ENCODE data around the gene AK2.
"Not testable (repeated sequence)": the region's sequence is repeated elsewhere in the genome, so short reads cannot be mapped to it uniquely, and the experiment has no call there.

AK2 gene

DNA sequence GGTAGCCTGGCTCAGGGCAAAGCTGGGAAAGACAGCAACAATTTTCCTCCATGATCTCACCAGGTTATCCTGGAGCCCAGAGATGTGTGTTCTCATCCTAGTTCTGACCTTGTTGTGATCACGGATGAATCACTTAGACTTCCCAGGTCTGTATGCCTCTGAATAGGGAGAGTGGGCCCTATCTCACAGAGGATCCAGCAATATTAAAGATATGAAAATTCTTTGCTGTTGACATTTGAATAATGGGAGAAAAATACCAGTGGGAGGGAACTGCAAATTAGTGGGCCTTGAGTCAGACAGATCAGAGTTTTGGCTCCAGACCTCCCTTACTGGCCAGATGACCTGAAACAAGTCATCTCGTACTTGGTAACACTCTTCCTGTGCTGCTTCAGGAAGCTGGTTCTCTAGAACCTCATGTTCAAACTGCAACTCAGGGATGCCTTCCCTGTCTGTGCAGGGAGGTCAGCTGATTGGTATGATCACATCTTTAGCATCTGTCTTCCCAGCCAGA is 39.2 kb downstream of the AK2 start:
- no peak for DNase-seq

DNA sequence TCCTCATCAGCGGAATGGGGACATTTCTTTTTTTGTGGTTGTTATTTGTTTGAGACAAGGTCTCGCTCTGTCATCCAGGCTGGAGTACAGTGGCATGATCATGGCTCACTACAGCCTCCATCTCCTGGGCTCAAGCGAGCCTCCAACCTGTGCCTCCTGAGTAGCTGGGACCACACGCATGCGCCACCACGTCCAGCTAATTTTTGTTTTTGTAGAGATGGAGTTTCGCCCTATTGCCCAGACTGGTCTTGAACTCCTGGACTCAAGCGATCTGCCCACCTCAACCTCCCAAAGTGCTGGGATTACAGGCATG is 43.4 kb downstream of the AK2 start:
- DNase-seq, result not testable (repeated sequence)

DNA sequence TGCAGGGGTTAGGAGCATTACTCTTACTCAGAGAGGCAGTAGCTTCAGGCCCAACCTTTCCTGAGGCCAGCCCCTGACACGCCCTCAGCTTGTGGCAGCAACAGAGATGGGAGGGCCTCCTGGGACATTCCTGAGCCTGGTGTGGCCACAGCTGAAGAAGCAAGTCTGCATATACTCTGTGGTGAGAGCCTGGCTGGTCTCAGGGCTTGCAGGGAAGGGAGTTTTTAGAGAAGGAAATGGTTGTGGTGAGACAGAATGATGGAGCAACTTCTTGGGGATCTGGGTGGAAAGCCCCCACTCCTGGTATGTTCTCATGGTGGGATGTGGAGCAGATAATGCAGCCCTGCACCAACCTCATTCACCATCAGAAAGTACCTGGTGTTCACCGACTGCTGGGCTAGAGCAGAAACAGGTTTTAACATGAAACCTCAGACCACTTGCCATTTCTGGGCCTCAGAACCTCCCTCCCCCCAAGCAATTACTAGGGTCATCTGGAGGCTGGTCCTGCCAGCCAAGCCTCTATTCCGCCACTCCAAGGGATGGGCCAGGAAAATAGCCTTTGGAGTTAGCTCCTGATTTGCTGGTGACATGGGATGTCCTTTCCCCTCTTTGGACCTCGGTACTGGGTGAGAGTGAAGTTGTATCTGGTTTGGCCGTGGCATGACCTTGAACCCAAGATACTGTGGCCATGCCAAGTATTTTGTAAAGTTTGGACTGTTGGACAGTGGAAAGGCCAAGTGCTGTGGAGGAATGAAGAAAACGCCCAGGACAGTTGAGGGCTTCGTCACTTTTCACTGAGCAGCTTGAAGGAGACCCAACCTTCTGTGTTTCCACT is 44.0 kb downstream of the AK2 start:
- DNase-seq, result peak; percentile 23 to 29

DNA sequence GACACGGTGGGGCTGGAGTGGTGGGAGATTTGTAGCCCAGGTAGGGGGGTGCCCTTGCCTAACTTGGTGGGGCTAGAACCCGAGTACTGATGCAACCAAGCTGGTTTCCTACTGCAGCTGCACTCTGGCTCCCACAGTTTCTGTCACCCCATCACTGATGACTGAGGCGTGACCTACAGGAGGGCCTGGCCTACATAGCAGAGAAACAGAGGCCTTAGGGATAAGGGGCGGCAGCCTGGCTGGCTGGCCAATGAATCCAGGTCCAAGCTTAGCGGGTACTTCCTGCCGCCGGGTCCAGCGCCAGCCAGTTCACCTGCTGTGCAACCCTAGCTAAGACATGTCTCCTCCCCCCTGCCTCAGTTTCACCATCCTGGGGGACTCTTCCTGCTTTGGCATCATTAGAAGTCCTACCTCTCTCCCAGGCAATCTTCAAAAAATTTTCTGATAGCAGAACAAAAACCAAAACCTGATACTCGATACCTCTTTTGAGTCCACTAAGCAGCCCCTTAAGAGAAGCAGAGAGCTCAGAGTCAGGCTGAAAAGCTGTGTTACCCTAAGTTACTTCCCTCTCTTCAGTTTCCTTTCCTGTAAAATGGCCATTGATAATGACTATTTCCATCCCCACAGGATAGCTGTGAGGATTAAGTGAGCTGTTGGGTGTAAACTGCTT is 44.7 kb downstream of the AK2 start:
- no peak for DNase-seq

DNA sequence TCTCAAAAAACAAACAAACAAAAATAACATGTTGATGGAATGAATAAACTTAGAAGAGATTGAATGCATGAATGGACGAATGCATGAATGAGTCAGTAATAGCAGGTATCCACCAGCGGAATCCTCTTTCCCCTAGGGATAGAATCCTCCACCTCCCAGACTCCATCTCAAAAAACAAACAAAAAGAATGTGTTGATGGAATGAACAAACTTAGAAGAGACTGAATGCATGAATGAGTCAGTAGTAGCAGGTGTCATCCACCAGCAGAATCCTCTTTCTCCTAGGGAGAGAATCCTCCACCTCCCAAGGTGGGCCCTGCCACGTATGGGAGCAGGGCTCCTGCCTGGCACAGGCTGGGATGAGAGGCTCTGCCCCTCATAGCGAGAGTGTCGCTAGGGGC is 45.3 kb downstream of the AK2 start:
- DNase-seq, result no peak

DNA sequence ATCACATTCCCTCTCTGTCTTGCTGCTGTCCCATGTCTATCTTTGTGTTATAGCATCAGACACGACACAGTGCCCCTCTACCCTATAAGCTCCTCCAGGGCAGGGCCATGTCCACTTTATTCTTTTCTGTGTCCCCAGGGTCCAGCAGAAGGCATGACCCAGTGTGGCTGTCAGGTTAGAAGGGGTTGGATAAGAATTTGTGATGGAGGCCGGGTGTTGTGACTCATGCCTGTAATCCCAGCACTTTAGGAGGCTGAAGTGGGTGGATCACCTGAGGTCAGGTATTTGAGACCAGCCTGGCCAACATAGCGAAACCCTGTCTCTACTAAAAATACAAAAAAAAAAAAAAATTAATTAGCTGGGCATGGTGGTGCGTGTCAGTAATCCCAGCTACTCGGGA is 45.8 kb downstream of the AK2 start:
- no peak for DNase-seq

DNA sequence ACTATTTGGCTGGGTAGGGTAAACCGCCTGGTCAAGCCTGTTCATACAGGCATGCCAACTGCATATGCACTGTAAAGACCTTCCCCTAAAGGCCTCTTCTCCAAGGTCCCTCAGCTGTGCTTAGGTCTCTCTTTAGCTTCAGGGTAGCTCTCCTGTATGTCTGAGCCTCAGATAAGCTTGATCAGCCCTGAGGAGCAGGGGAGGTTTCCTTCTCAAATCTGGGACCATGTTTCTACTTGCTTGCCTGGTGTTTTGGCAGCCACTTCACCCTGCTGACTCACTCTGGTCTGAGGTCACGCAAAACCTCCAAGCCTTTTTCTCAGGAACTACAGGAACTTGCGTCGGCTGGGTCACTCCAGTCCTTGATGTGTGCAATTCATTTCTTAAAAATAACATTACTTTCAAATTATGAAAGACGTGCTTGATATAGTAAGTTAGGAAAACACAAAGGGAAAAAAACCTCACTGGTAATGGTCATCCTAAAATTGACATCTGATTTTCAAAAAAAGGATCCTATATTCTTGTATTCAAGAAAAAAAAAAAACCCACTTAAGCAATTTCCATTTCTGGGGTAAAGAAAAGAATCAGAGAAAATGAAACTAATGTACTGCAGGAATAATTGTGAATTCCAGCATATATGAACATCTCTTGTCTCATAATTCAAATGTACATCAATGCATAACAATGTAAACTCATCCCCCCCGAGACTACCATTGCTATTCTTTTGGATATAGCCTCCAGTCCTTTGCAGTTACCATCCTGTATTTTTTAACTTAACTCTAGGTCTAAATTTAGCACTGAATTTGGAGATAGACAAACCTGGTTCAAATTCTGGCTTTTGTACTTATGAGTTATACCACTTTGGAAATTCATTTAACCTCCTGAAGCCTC is 47.3 kb downstream of the AK2 start:
- no peak for DNase-seq

DNA sequence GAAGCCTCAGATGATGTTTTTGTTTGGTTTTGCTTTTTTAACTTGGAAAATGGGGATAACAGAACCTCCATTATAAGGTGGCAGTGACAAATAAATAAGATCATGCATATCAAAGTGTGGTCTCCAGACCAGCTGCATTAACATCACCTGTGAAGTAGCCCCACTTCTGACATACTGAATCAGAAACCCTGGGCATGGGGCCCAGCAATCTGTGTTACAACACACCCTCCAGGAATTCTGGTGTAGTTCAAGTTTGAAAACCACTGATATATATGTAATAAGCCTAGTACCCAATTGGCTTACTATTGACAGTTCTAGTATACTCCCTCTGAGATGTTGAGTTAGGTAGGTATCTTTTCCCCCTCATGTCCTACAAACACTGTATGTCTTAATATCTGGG is 48.0 kb downstream of the AK2 start:
- no peak for DNase-seq

DNA sequence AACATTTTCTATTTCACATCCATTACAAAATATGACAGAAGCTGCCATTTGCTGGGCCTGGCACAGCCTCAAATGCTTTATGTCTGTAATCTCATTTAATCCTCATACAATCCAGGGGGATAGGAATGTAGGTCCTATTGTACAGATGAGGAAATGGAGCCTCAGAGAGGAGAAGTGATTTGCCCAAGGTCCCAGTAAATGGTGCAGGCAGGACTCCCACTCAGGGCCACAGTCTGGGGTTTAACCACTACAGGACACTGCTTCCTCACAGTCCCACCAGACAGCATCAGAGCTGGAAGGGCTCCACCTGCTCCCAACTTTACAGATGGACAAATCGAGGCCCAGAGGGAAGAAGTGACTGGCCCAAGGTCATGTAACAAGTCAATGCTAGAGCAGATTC is 51.5 kb downstream of the AK2 start:
- no peak for DNase-seq

DNA sequence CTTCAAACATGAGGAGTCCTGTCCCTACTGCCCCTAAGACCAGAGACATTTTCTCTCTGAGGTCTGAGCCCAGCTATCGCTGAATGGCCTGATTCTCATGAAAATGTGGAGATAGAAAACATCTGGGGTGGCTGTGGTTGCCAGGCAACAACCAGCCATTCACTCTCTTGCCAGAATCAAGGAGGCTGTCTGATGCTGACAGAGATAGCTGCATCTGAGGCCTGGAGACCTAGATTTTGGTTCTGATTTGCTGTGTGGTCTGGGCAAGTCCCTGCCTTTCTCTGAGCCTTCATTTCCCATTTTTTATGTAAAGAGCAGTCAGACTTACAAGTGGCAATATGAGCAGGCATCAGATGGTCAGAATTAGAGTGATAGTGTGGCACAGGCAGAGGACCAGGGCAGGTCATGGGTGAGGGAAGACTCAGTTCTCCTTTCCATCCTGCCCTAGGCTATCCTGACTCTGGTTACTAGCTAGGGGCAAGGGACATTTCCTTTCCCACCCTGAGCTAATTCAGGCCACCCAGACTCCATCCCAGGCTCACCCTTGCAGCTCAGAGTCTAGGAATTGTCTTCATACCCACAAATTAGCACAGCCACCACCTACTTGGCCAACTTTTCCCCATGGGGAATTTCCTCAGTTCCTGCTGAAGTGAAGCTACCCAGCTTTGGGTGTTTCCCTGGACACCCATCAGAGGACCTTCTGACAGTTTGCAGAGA is 52.1 kb downstream of the AK2 start:
- DNase-seq, result no peak

DNA sequence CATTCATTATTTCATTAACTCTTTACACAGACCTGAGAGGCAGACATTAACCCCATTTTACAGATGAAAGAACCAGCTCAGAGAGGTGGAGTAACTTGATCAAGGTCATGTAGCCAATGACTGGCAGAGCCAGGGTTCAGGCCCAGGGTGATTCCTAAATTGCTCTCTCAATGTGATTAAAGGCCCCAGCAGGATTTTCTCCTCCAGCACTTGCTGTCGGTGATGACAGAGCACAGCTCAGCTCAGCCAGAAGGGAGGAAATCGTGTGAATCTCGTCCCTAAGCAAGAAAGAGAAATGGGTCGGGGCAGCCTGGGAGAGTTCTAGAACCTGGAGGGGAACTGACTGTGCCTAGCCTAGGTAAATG is 52.6 kb downstream of the AK2 start:
- no peak for DNase-seq

DNA sequence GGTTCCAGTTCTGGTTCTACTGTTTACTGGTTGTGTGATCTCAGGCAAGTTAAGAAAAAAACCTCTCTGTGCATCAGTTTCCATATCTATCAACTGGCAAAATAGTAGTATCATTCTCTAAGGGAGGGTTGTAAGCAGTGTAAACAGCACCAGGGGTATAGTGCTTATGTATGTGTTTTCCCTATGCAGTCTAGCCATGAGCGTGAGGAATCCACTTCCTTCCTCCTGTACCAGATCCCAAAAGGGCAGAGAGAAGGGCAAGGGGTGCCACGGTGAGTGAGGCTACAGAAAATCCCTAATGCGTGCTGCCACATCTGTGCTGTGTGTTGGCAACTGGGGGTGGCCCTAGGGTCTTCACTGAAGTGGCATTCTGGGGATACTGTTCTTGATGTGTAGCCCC is 53.7 kb downstream of the AK2 start:
- no peak for DNase-seq

DNA sequence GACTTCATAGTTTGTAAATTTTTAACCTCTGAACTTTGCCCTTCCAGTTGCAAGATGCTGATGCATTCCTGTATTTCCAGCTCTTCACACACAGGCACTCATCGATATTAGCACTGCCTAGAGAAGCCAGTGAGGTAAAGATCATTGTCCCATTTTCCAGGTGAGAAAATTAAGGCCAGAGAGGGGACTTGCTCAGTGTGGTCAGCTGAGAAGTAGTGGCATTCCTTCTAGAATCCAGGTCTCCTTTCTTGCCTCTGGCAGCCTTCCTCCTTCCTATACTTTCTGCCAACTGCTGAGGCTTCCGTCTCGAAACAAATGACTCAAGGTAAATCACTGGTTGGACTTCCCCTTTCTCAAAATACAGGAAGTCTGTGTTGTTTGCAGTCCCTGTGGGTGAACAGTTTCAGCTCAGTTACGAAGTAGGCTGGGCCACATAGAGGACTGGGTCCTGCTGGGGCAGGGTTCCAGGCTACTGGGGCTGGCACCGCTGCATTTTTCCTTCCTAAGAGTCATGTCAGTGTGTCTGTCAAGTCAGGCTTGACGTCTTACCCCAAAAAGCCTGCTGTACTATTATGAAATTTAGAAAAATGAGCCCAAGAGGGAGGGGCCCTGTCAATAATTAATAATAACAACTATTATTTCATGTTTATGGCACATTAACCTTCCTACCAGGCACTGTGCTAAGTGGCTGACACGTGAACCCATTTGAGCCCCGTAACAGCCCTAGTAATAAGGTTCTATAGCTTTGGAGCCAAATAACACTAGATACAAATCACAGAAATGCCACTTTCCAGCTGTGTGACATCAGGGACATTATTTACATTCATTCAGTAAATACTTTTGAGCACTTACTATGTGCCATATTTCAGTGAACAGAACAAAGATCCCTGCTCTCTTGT is 55.4 kb downstream of the AK2 start:
- DNase-seq, result peak; percentile 42 to 70

DNA sequence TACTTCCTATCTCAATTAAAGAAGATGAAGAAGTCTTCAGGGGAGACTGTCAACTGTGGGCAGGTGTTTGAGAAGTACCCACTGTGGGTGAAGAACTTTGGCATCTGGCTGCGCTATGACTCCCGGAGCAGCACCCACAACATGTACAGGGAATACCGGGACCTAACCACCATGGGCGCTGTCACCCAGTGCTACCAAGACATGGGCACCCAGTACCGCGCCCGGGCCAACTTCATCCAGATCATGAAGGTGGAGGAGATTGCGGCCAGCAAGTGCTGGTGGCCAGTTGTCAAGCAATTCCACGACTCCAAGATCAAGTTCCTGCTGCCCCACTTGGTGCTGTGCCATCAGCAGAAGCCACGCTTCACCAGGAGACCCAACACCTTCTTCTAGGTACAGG is 56.6 kb downstream of the AK2 start:
- DNase-seq, result no peak

DNA sequence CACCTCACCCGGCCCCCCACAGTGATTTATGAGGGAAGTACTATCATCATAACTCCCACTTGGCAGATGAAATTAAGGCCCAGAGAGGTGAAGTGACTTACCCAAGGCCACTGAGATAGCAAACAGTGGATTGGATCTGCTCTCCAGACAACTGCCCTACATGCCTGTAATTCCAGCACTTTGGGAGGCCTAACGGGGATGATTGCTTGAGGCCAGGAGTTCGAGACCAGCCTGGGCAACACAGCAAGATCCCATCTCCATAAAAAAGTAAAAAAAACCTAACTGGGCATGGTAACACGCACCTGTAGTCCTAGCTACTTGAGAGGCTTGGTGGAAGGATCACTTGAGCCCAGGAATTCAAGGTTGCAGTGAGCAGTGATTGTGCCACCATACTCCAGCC is 57.8 kb downstream of the AK2 start:
- no peak for DNase-seq

DNA sequence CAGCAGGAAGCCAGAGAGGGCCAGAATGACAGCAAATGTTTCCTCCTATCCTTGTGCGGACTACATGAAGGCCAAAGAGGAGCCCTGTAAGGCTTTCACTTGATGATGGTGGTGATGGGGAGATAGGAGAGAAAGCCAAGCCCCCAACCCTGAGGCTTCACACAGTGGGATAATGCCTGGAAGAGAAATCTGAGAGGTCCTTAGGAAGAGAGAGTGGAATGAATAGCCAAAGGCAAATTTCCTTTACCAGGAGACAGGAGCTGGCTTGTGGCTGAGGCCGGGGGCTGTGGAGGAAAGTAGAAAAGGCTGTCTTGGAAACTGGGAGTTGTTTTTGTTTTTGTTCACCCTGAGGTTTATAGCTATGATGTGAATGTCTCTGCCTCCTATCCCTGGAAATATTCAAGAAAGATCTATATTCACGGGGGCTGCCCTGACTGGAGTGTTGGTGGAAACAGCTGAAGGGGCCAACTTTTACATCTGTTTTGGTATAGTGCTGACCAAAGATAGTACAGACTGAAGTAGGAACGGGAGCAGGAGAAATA is 59.1 kb downstream of the AK2 start:
- DNase-seq, result no peak

DNA sequence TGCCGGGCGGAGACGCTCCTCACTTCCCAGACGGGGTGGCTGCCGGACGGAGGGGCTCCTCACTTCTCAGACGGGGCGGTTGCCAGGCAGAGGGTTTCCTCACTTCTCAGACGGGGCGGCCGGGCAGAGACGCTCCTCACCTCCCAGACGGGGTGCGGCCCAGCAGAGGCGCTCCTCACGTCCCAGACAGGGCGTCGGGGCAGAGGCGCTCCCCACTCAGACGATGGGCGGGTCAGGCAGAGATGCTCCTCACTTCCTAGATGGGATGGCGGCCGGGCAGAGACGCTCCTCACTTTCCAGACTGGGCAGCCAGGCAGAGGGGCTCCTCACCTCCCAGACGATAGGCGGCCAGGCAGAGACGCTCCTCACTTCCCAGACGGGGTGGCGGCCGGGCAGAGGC is 61.6 kb downstream of the AK2 start:
- not testable (repeated sequence) for DNase-seq

DNA sequence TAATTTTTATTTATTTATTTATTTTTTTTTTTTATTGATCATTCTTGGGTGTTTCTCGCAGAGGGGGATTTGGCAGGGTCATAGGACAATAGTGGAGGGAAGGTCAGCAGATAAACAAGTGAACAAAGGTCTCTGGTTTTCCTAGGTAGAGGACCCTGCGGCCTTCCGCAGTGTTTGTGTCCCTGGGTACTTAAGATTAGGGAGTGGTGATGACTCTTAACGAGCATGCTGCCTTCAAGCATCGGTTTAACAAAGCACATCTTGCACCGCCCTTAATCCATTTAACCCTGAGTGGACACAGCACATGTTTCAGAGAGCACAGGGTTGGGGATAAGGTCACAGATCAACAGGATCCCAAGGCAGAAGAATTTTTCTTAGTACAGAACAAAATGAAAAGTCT is 63.2 kb downstream of the AK2 start:
- DNase-seq, result not testable (repeated sequence)

DNA sequence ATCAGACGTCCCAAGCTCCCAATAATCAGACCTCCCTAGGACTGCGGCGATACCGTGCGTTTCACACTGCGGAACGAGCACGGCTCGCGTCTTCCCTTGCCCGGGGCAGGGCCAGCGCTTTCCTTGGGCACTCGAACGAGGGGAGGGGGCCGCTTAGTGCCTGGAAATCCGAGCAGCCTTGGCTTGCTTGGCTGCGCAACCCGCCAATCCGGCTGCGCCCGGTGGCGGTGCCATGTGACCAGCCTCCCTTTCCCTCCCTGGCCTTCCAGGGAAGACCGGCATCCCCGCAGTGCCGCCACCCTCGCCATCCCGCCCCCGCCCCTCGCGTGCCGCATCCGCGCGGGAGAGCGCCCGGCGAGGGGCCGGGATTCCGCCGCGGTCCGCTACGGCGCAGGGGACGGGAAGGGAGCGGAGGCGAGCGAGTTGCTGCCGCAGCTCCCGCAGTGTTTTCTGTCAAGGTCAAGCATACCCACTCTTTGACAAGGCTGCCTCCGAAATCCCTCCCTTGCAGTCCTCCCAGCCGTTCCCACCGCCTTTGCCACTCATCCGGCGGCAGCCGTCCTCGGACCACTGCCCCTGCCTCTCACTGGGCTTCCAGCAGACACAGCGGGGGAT is 63.8 kb downstream of the AK2 start:
- no peak for DNase-seq

DNA sequence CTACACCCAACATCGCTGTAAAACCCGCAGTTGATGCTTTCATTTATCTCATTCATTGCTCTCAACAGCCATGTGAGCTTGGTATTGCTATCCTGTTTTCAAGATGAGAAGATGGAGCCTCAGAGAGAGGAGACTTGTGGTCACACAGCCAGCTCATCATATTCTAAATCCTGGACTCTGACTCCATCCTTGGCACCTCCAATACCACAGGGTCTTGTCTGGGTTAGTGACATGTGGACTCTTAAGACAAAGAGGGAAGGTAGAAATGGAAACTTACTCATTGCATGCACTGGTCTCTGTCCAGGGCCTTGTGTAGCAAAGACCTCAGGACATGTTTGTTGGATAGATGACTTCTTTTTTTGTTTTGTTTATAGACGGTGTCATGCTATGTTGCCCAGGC is 65.1 kb downstream of the AK2 start:
- no peak for DNase-seq

DNA sequence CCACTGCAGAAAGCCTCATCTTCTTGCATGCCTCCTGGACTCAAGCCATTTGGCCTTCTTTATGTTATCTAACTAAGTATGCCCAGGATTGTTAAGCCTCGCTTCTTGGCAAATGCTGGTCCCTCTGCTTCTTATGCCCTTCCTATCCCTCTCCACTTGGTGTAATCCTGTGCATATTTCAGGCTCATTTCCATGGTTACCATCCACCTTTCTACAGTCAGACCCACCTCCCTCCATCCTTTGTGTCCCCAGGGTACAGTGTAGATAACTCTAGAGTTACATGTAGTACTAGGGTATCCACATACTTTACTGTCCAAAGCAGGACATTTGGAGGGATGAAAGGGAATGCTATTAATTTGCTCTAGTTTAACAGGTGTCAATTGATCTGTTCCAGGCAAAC is 65.5 kb downstream of the AK2 start:
- DNase-seq, result no peak

Measured in stimulated activated CD4-positive, alpha-beta T cell treated with anti-CD3 and anti-CD28 coated beads, Interleukin-4, amount 100 ng/mL, for 4 hours (primary cell).